ENCODE results near the gene BIN1. TPM values are rescaled to one million over a fixed set of nuclear protein-coding genes. Genes with fewer than 3 reads are reported as not detected.

Gene BIN1
- total RNA-seq, 1 experiment from 2014 or later: 34.1 TPM

GRCh38 chr2:127065940-127066318, 41.0 kb downstream of the BIN1 start:
- Histone ChIP-seq H3K27ac (ENCODE audit: low read depth, low read length, poor library complexity, severe bottlenecking) (no peak overlapping the region), H3K36me3 (ENCODE audit: insufficient read depth, low read length, poor library complexity, severe bottlenecking) (no peaks in the 10 kb centered on the region), H3K9me3 (ENCODE audit: low read depth, low read length, poor library complexity, severe bottlenecking) (no peaks in the 10 kb centered on the region), H3K4me1 (ENCODE audit: insufficient read depth, low read length, poor library complexity, severe bottlenecking) (peaks cover 11% of the 10 kb centered on the region), H3K27me3 (replicated peaks; ENCODE audit: insufficient read depth, low read depth, low read length, poor library complexity) (no peaks in the 10 kb centered on the region), H3K4me3 (ENCODE audit: low read depth, low read length, poor library complexity, severe bottlenecking) (no peak overlapping the region)
- ChIA-PET POLR2A (ENCODE audit: low non-redundant PET) (no interaction called here), CTCF (no interaction called here)
- no peak for DNase-seq (ENCODE audit: low spot score)
- intact Hi-C loops (cut with micrococcal nuclease; ENCODE audit: unreplicated experiment): loop anchor here (5.0 kb wide), 1 partner anchor 106 kb away; no protein-coding TSS in a partner anchor
- TF ChIP-seq EZH2 (IDR thresholded peaks at IDR 0.05; ENCODE audit: borderline replicate concordance, low read depth, low read length, poor library complexity, severe bottlenecking) (no peak), CTCF (conservative IDR thresholded peaks at IDR 0.05; ENCODE audit: low read depth, low read length) (no peak)
- BruUV-seq (replicated peaks): no TSS peak

GRCh38 chr2:127065299-127065939, 41.5 kb downstream of the BIN1 start:
- H3K4me1 ChIP-seq (ENCODE audit: insufficient read depth, low read length, poor library complexity, severe bottlenecking): peaks cover 11% of the 10 kb centered on the region
- DNase-seq (ENCODE audit: low spot score): no peak
- H3K4me3 ChIP-seq (ENCODE audit: low read depth, low read length, poor library complexity, severe bottlenecking): no peak overlapping the region
- TF ChIP-seq EZH2 (IDR thresholded peaks at IDR 0.05; ENCODE audit: borderline replicate concordance, low read depth, low read length, poor library complexity, severe bottlenecking) (no peak), CTCF (conservative IDR thresholded peaks at IDR 0.05; ENCODE audit: low read depth, low read length) (no peak)
- ChIA-PET CTCF (no interaction called here), POLR2A (ENCODE audit: low non-redundant PET) (no interaction called here)
- H3K27ac ChIP-seq (ENCODE audit: low read depth, low read length, poor library complexity, severe bottlenecking): peak overlapping the region; percentile 63
- H3K9me3 ChIP-seq (ENCODE audit: low read depth, low read length, poor library complexity, severe bottlenecking): no peaks in the 10 kb centered on the region
- intact Hi-C loops (cut with micrococcal nuclease; ENCODE audit: unreplicated experiment): loop anchor here (5.0 kb wide), 1 partner anchor 107 kb away; no protein-coding TSS in a partner anchor
- BruUV-seq (replicated peaks): no TSS peak
- no peaks in the 10 kb centered on the region for H3K27me3 ChIP-seq (replicated peaks; ENCODE audit: insufficient read depth, low read depth, low read length, poor library complexity)
- H3K36me3 ChIP-seq (ENCODE audit: insufficient read depth, low read length, poor library complexity, severe bottlenecking): no peaks in the 10 kb centered on the region

- no peaks in the 10 kb centered on the region for H3K36me3 ChIP-seq (ENCODE audit: insufficient read depth, low read length, poor library complexity, severe bottlenecking)
- H3K9me3 ChIP-seq (ENCODE audit: low read depth, low read length, poor library complexity, severe bottlenecking): no peaks in the 10 kb centered on the region
- ChIA-PET POLR2A (ENCODE audit: low non-redundant PET) (no interaction called here), CTCF (no interaction called here)
- BruUV-seq (replicated peaks): no TSS peak
- TF ChIP-seq CTCF (conservative IDR thresholded peaks at IDR 0.05; ENCODE audit: low read depth, low read length) (no peak), EZH2 (IDR thresholded peaks at IDR 0.05; ENCODE audit: borderline replicate concordance, low read depth, low read length, poor library complexity, severe bottlenecking) (no peak)
- peaks cover 11% of the 10 kb centered on the region for H3K4me1 ChIP-seq (ENCODE audit: insufficient read depth, low read length, poor library complexity, severe bottlenecking)
- H3K27ac ChIP-seq (ENCODE audit: low read depth, low read length, poor library complexity, severe bottlenecking): peak overlapping the region; percentile 63
- H3K27me3 ChIP-seq (replicated peaks; ENCODE audit: insufficient read depth, low read depth, low read length, poor library complexity): no peaks in the 10 kb centered on the region
- H3K4me3 ChIP-seq (ENCODE audit: low read depth, low read length, poor library complexity, severe bottlenecking): no peak overlapping the region
- intact Hi-C loops (cut with micrococcal nuclease; ENCODE audit: unreplicated experiment): loop anchor here (5.0 kb wide), 1 partner anchor 108 kb away; no protein-coding TSS in a partner anchor
- DNase-seq (ENCODE audit: low spot score): peak; percentile 78
Measured at GRCh38 chr2:127064642-127065250, 42.2 kb downstream of the BIN1 start.

Data from A673 (cell line).